Endometrium (tissue), 2 donors: ENCODE results near the gene CBX7.

Source experiments
- FAIRE-seq: peaks from 2 replicates; lab custom pipeline; 2012; peaks lifted over from hg19 to GRCh38; lab: Jason Lieb, UNC
- donor health status: control.
- donor health status: control.

The CBX7 gene

GRCh38 chr22:39147335-39148025 lies 5.0 kb downstream of the CBX7 start:
- FAIRE-seq, result no peak

GRCh38 chr22:39146256-39147101 lies 6.0 kb downstream of the CBX7 start:
- no peak for FAIRE-seq

GRCh38 chr22:39144101-39144767 lies 8.2 kb downstream of the CBX7 start:
- FAIRE-seq, result no peak

- no peak for FAIRE-seq
These were observed 10.3 kb downstream of the CBX7 start for GRCh38 chr22:39142088-39142680.

DNA sequence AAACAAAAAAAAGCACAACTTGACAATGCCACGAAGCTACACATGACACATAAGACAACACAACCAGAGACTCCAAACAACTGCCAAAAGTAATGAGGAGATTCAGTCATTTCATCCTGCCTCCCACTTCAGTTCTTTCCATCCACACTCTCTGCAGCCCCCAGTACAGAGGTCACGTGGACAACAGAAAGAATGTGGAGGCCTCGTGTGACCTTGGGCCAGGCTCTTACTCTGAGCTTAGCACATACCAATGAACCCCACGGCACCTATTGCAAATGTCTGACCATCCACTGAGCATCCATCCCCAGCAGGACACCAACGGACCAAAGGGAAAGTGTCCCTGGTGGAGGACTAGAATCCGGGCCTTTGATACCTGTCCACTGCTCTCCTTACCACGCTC lies 12.5 kb downstream of the CBX7 start:
- FAIRE-seq, result no peak

DNA sequence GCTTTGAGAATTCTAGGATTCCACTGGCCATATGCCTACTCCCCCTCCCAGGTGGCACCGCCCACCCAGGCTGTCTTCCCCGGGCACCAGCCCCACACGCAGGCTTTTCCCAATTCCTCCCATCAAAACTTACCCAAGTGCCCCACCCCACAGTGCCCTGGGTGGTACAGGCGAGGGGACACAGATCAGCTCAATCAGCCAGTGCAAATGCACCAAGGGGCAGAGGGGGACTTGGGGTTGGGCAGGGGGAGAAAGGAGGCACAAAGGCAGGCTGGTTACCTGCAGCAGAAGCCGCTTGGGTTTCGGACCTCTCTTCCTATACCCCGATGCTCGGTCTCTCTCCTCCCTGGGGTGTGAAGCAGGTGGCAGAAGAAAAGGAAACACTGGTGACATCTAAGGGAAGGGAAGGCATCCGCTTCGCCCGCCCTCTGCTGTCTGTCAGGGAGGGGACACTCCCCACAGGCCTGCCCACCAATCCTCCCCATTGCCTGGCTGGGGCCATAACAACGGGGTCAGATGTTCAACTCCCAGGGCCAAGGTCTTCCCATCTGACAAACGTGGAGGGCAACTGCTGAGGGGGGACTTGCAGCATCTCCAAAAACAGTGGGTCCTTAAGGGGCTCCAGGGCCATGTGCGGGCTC lies 14.0 kb downstream of the CBX7 start:
- no peak for FAIRE-seq

- no peak for FAIRE-seq
These were observed 16.2 kb downstream of the CBX7 start for GRCh38 chr22:39136317-39136716.

DNA sequence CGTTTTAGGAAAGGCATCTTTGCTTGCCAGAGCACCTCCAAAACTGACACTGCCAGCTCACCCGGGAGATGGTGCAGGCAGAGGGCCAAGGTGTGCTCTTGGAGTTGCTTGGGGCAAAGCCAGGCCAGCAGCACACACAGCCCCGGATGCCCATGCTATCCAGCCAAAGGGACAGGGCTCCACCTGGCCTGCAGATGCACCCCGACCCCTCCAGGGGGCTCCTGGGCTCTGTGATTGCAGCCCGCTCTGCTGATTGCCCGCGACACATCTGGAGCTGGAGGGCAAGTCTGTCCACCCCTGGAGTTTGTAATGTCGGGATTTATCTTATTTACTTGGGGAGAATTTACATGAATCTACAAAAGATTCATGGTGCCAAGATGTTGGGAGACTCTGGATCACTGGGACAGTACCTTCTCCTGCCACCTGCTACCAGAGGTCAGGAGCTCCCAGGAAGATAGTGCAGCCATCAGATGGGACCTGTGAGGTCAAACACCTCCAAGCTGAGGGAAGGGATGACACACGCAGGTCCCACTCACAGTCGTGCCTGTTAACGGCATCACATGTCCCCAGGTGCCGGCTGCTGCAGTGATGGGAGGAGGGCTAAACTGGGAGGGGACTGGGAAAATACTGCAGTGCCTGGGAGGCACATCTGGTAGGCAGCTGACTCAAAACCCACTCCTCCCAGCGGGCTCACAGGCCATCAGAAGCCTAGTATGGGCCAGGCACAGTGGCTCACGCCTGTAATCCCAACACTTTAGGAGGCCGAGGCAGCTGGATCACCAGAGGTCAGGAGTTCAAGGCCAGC lies 17.2 kb downstream of the CBX7 start:
- no peak for FAIRE-seq

DNA sequence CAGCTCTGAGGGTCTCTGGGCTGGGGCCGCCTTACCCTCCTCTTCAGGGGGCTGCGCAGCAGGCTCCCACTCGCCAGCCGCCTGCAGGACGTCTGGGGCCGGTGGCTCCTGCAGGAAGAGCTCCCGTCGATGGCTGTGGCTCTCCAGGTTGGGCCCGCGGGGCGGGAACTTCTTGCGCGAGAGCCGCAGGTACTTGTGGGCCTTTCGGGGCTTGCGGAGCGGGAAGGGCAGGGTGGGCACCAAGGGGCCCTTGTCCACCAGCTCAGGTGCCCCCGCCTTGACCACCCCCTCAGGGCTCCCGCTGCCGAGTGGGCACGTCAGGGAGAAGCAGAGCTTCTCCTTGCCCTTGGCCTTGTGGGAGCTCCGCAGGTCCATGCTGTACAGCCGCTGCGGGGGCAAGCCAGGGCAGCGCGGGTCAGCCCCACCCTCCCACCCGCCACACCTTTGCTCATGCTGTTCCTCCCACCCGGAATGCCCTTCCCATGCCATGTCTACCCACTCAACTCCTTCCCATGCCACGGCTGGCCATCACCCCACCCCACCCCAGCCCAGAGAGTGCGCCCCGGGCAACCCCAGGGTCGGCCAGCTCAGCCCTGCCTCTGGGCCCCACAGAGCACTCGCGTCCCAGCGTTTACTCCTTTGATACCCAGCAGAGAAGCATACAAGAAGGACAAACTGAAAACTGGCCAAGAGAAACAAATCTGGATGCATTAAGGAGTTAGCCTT lies 18.0 kb downstream of the CBX7 start:
- FAIRE-seq, result no peak

DNA sequence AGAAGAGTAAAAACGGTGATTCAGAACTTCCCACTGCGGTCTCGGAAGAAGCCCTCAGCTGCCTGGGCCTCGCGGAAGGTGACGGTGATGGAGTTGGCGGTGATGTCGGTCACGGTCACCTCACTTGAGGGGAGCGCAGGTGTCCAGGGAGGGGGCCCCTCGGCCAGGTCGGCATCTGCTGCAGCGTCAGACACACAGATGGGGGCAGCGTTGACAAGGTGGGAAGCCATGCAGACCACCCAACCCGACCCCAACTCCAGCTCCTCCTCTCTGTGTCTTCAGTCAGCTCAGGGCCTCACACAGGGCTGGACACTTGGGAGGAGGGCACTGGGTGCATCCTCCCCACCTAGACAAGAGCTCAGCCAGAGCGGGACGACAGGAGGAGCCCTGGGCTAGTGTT lies 18.6 kb downstream of the CBX7 start:
- FAIRE-seq, result no peak

DNA sequence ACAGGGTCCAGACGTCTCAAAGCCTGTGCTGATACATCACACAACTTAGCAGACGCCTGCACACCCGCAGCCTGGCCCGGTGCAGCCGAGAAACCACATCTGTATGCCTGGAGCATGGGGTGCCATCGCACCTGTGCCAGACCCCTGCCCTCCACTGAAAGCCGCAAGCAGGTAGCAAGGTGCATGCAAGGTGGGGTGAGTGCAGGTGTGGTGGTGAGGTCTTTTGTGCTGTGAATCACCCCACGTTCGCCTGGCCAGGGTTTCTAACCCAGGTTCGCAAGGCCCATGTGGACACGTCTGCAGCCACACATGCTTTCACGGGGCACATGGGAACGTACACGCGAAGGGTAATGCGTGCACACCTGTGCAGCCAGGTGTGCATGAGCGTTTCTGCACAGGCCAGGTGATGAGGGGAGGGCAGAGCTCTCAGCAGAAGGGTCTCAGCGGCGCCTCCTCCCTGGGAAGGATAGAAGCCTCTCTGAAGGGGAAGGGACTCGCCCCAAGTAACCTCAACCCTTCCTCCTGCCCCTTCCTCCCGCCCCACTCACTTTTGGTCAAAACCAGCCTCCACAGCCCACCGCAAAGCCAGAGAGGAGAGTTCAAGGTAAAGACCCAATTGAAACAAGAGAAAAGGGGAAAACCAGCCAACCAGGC lies 19.5 kb downstream of the CBX7 start:
- no peak for FAIRE-seq

GRCh38 chr22:39132281-39132680 lies 20.2 kb downstream of the CBX7 start:
- FAIRE-seq, result no peak

DNA sequence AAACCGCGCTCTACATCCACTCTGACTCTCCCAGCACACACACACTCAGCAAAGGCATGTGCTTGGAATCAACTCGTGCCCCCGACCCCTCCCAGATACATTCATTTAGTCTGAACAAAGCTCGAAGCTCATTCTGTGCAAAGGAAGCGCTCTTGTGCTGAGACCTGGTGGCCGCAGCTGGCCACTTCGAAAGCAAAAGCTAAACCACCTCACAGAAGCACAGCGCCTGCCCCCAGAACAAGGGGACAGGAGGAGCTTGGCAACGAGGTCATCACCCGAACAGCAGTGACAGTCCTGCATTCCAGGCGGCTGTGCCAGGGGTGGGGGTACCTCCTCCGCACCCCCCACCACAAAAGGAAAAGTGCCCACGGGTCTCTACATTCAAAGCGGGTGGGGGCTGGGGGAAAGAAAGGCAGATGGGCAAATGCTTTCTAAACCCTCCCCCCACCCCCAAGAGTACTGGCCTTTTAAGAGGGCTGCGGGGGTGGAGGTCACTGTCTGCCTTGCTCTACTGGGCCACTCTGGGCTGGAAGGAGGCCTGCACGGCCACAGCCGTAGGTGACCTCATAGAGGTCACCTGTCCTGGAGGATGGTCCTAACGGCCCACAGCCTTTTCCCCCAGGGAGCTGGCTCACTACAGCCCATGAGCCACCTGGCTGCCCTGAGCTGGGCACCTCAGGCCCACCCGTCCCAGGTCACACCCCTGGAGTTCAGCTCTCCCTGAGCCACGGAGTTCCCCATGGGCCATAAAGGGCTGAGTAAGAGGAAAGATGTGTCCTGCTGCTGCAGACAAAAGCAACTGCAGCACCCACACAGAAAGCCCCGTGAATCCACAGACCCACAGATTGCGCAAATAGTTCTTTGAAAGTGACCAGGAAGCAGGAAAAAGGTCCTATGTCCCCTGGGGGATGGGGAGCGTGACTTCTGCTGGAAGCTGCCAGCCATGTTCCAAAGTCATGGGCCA lies 21.3 kb downstream of the CBX7 start:
- no peak for FAIRE-seq

DNA sequence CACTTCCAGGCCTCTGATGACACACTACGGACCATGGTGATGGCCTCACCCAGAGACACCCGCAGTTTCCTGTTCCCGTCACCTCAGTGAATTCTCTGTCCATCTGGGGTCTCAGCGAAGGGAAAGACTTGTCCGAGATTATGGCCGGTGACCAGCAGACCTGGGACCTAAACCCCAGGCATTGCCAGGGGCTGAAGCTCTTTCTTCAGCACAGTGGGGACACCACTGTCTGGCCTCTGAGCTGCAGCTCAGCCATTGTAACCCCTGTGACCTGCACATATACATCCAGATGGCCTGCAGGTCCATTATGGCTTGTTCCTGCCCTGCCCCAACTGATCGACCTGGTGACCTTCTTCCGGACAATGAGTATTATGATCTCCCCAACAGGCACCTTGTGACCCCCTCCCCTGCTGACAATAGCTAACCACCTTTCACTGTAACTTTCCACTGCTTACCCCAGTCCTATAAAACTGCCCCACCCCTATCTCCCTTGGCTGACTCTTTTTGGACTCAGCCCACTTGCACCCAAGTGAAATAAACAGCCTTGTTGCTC lies 22.3 kb downstream of the CBX7 start:
- no peak for FAIRE-seq

DNA sequence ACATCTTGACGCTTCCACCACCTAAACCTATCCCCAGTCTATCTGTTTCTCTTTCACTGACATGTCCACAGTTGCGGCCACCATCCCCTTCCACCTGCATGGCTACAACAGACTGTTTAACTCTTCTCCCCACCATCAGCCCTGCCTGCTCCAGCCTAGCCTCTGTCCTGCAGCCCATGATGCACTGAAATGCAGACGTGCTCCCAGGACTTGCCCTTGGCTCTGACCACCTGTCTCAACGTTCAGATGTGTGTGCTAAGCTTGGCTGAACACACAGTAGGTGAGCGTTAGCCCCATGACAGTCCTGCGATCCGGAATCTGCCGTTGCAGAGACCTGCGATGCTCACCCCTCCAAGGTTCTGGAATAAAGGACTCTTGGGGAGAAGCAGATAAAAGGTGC lies 22.7 kb downstream of the CBX7 start:
- no peak for FAIRE-seq

DNA sequence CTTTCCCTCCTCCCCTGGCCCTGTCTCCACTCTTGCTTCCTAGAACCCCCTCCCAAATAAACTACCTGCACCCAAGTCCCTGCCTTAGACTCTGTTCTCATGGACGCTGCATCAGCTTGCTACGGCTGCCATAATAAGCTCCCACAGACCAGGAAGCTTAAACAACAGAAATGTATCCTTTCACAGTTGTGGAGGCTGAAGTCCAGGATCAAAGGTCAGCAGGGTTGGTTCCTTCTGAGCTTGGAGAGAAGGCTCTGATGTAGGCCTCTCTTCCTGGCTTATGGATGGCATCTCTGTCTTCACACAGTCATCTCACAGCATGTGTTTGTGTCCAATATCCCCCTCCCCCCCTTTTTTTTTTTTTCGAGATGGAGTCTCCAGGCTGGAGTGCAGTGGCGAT lies 23.4 kb downstream of the CBX7 start:
- FAIRE-seq, result no peak

DNA sequence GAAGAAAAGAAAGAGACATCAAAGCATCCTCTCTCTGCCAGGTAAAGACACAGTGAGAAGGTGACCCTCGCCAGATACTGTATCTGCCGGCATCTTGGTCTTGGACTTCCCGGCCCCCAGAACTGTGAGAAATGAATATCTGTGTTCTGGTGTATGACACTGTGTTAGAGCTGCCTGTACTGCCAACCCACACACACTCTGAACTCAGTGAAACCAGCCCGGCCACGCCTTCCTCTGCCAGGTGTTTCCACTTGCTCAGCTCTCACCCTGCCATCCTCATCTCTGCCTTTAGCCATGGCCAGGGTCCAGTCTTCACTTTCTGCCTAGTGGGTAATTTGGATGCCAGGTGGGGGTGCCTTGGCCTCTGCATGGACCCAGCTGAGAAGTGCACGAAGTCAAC lies 24.0 kb downstream of the CBX7 start:
- no peak for FAIRE-seq

GRCh38 chr22:39125622-39126021 lies 26.9 kb downstream of the CBX7 start:
- no peak for FAIRE-seq
